ENCODE measurements around the gene MEPCE. TPM values are rescaled to one million over a fixed set of nuclear protein-coding genes. Genes with fewer than 3 reads are reported as not detected.
"Not testable (repeated sequence)": the region's sequence is repeated elsewhere in the genome, so short reads cannot be mapped to it uniquely, and the experiment has no call there.

The MEPCE gene
- total RNA-seq, 4 donors from 2014 or later: 38.5 to 50.4 (median 39.6) TPM

DNA sequence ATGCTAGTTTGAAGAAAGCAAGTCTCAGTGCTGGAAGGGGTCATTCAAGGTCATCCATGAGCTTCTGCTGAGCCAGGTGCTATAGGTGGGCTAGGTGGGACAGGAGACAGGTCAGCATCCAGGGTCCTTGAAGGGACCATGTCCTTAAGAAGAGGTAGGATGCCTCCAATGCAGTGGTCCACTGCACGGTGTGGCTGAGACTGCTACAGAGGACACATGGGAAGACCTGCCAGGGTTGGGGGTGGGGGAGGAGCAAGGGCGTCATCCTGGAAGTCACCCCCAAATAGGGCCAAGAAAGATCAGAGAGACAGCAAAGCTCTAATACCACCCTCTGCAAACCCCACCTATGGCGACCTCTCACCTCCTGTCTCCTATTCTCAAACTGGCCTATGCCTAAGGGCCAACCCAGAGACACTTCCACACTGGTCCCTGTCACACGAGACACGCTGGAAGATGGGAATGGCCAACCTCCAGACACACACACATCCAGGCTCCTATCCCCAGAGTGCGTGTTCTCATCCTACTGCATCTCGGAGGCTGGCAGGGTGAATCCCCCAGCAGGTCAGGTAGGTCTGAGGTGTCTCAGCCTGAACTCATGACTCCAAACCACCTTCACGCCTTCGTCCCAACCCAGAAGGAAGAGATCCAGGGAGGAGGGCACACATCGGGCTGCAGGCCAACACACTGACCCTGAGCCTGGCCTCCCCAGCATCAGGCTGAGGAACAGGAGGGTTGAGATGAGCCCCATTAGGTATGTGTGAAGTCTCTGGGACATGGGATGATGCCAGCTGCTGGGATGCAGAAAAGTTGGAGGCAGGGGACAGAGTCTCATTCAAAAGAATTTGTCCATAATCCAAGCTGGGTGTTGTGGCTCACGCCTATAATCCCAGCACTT lies 12.3 kb downstream of the MEPCE start:
- Histone ChIP-seq H3K27me3 (no peaks in the 10 kb centered on the region), H3K9me3 (no peaks in the 10 kb centered on the region), H3K4me1 (peaks cover 1% of the 10 kb centered on the region), H3K4me3 (no peak overlapping the region), H3K36me3 (no peaks in the 10 kb centered on the region), H3K27ac (no peak overlapping the region)
- WGBS: 88% methylated on average over 9 of the region's 11 CpGs
- no peak for DNase-seq (ENCODE audit: low spot score in 2 of 2)
- TF ChIP-seq POLR2A (IDR thresholded peaks at IDR 0.05): no peak
- TF ChIP-seq POLR2AphosphoS5 (IDR thresholded peaks at IDR 0.05): no peak
- no peak for TF ChIP-seq EP300 (IDR thresholded peaks at IDR 0.05)
- no peak for TF ChIP-seq CTCF (IDR thresholded peaks at IDR 0.05)

- Histone ChIP-seq H3K4me3 (no peak overlapping the region), H3K9me3 (no peaks in the 10 kb centered on the region), H3K27me3 (no peaks in the 10 kb centered on the region), H3K4me1 (no peaks in the 10 kb centered on the region), H3K27ac (no peak overlapping the region), H3K36me3 (no peaks in the 10 kb centered on the region)
- 89% methylated on average over 9 of the region's 9 CpGs for WGBS
- no peak for TF ChIP-seq EP300 (IDR thresholded peaks at IDR 0.05)
- no peak for DNase-seq (ENCODE audit: low spot score in 2 of 2)
Observed at GRCh38 chr7:100443096-100443840, 13.6 kb downstream of the MEPCE start.

DNA sequence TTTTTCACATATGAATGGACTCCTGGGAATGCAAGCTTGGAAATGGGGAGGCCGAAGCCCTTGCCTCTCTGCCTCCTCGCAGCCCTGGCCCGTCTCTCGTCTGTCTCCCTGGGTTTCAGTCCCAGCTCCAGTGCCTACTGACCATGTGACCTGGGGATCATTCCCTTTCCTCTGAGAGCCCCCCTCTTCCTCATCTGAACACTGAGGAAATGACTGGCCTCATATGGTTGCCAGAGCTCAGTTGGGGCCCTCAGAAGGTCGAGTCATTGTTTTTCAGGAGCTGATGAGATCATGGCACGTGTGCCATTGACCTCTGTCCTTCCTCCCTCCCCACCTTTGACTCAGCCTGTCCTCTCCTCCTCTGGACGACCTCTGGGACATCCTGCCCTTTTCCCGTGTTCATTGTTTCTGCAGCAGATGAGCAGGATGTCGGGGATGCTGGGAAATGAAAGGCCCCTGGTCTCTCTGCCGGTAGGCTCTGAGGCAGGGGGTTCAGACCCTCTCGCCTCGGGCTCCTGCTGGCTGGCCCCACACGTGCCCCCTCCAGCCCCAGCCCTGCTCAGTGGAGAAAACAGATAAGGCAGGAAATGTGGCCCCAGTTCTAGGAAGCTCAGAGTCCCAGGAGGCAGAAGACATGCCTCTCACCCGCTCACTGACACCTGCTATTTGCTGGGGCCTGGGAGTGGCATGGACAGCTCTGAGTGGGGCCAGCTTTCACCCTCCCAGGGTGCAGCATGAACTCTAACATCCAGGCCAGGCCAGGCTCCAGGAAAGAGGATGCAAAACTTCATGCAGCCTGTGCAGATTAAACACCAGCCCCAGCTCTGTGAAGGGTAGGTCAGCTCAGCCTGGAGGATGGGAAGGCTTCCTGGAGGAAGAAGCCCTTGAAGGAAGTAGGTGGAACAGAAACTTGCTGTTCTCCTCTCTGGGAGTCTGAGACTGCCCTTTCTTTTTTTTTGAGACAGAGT lies 15.0 kb downstream of the MEPCE start:
- H3K9me3 ChIP-seq: no peaks in the 10 kb centered on the region
- H3K27ac ChIP-seq: peak overlapping the region; percentile 4
- DNase-seq (ENCODE audit: low spot score in 2 of 2): no peak
- TF ChIP-seq POLR2AphosphoS5 (IDR thresholded peaks at IDR 0.05) (no peak), POLR2A (IDR thresholded peaks at IDR 0.05) (no peak), EP300 (IDR thresholded peaks at IDR 0.05) (no peak), CTCF (IDR thresholded peaks at IDR 0.05) (no peak)
- H3K4me3 ChIP-seq: no peak overlapping the region
- H3K4me1 ChIP-seq: no peaks in the 10 kb centered on the region
- no peaks in the 10 kb centered on the region for H3K27me3 ChIP-seq
- no peaks in the 10 kb centered on the region for H3K36me3 ChIP-seq
- WGBS: 52% methylated on average over 13 of the region's 14 CpGs

DNA sequence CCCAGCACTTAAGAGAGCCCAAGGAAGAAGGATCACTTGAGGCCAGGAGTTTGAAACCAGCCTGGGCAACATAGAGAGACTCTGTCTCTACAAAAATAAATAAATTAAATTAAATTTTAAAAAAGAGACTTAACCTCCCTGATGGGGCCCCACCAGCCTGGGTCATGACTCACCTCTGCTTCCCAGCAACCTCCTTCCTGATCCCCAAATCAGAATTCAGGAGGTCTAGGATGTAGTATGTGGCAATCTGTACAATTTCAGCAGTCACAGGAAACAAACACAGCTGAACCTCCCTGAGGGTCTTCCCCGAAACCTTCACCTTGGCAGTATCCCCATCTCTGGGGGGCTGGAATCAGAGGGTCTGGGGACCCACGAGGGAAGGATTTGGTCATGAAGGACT lies 16.4 kb downstream of the MEPCE start:
- Histone ChIP-seq H3K4me1 (peaks cover 11% of the 10 kb centered on the region), H3K4me3 (no peak overlapping the region), H3K27me3 (no peaks in the 10 kb centered on the region), H3K27ac (no peak overlapping the region), H3K9me3 (no peaks in the 10 kb centered on the region), H3K36me3 (no peaks in the 10 kb centered on the region)
- no peak for DNase-seq (ENCODE audit: low spot score in 2 of 2)
- no peak for TF ChIP-seq CTCF (IDR thresholded peaks at IDR 0.05)
- no peak for TF ChIP-seq POLR2AphosphoS5 (IDR thresholded peaks at IDR 0.05)
- TF ChIP-seq POLR2A (IDR thresholded peaks at IDR 0.05): no peak
- no peak for TF ChIP-seq EP300 (IDR thresholded peaks at IDR 0.05)
- 73% methylated on average over 2 of the region's 2 CpGs for WGBS

DNA sequence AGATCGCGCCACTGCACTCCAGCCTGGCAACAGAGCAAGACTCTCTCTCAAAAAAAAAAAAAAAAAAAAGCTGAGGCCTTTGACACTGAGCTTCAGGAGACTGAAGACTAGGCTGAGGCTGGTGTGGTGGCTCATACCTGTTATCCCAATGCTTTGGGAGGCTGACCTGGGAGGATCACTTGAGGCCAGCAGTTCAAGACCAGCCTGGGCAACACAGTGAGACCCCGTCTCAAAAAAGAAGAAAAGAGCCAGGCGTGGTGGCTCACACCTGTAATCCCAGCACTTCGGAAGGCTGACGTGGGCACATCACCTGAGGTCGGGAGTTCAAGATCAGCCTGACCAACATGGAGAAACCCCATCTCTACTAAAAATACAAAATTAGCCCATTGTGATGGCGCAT lies 17.7 kb downstream of the MEPCE start:
- H3K27ac ChIP-seq; DNase-seq (ENCODE audit: low spot score in 2 of 2); H3K9me3 ChIP-seq; H3K27me3 ChIP-seq; H3K36me3 ChIP-seq; H3K4me3 ChIP-seq: not testable (repeated sequence)
- 96% methylated on average over 8 of the region's 8 CpGs for WGBS
- H3K4me1 ChIP-seq: peaks cover 11% of the 10 kb centered on the region

Data from suprapubic skin (tissue), 4 donors.